HG03280 (cell line): ENCODE measurements around the gene NECAB2.

ENCODE experiments used
- ATAC-seq: cut with Tn5 transposase; IDR thresholded peaks from one replicate; pipeline ENCODE4 v1.9.1; 2021; ENCODE audit warnings: mild to moderate bottlenecking, moderate library complexity; ENCODE audit not compliant: unreplicated experiment

Gene NECAB2

DNA sequence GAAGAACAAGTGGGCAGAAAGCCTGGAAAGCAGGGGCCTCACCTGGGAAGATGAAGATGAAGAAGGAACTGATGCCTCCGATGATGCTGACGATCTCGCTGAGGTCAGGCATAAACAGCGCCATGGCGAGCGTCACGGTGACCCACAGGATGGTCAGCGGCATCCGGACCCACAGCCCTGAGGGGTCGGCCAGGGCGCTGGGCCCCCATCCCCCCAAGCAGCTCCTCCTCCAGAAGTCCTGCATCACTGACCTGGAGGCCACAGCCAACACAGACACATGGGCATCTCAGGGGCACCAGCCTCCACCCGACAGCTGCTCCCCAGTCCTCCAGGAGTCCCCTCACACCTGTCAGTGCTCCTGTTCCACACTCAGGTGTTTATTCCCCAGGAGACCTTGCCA is 48.4 kb downstream of the NECAB2 start:
- no peak for ATAC-seq

DNA sequence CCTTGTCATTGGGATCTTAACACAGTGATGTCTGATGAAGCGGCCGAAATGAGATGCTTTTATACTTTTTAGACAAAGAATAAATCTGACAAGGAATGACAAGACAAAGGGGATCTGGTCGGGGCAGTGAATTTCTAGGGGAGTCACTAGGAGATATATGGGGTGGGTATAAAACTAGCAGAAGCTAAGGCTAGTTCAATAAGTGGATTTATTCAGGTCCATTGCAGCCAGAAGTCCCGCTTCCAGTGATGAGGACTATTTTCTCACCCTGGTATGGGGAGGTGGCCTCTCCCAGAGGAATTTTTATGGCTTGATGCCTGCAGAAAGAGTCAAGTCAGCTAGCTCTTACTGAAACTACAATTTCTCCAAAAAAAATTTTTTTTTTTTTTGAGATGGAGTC is 50.7 kb downstream of the NECAB2 start:
- no peak for ATAC-seq

DNA sequence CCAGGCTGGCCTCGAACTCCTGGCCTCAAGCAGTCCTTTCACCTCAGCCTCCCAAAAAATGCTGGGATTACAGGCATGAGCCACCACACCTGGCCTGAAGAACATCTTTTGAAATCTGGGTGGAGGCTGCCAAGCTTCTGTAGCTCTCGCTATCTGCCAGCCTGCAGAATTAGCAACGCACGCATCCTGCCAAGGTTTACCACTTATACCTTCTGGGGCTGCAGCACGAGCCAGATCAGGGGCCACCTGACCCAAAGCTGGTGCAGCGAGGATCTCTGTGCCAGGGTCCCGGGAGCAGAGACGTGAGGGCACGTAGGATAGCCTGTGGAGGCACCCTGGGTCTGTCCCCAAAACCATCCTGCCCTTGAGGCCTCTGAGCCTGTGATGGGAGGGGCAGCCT is 52.3 kb downstream of the NECAB2 start:
- no peak for ATAC-seq

DNA sequence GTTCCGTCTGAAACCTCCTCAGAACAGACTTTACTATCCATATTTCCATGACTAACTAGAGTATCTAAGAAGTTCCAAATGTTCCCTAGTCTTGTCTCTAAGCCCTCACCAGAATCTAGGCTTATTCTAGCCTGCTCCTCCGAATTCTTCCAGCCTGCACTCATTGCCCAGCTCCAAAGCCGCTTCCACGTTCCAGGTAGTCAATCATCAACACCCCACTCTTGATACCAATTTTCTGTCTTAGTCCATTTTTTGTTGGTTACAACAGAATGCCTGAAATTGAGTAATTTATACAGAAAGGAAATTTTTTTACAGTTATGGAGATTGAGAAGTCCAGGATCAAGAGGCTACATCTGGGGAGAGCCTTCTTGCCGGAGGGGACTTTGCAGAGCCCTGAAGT is 53.4 kb downstream of the NECAB2 start:
- no peak for ATAC-seq

DNA sequence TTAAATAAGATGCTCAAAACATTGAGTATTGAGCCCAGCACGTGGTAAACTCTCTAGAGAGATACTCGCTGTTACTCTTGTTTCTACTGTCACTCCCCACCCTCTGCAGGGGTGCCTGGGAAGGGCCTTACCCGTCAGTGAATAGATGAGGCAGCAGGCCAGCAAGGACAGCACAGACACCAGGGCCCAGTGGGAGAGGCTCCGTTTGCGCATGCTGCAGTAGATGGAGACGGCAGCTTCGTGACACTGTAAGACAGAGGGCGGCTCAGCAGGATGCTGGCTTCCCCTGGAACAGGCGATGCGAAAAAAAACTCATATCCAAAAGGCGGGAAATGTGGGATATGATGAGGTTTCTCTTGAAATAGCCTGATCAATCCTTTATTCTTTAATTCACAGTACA is 54.6 kb downstream of the NECAB2 start:
- ATAC-seq, result no peak

DNA sequence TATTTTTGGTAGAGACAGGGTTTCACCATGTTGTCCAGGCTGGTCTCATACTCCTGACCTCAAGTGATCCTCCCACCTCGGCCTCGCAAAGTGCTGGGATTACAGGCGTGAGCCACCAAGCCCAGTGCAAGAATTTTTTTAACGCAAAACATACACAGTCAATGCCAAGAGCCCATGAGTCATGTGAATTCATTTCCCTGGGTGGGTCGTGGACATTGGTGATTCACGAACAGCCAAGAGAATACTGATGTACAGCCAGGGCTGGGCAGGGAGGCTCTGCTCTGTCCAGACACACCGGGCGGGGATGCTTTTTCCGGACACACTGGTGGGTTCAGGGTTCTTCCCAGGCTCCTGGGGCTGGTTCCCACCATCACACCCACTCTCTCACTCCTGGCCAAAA is 56.8 kb downstream of the NECAB2 start:
- ATAC-seq, result no peak

DNA sequence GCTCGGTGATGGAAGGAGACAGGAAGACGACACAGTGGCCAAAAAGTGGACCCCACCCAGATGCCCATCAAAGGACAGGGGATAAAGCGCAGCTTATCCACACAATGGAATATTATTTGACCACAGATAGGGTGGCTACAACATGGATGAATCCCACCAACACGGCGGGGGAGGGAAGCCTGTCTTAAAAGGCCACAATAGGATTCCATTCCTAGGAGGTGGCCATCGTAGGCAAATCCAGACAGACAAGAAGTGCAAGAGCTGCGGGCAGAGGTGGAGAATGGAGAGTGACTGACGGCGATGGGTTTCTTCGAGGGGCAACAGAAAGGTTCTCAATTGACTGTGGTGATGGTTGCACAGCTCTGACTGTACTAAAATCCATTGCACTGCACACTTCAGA is 58.6 kb downstream of the NECAB2 start:
- no peak for ATAC-seq

DNA sequence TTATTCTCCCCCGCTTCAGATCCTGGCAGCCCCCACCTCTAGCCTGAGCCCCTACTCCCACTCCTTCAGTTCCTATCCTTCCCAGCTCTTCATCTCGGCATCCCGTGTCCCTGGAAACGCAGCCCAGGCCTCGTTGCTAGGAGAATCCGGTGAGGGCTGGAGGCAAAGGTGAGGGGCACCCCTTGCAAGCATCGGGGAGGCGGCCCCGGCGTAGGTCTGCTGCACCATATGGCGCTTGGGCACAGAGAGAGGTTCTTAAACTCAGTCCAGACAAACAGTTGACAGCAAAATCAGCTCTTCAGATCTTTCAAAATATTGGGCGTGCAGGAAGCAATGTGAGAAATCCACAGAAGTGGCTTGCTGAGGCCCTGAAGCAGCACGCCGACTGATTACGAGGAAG is 59.6 kb downstream of the NECAB2 start:
- ATAC-seq, result no peak

DNA sequence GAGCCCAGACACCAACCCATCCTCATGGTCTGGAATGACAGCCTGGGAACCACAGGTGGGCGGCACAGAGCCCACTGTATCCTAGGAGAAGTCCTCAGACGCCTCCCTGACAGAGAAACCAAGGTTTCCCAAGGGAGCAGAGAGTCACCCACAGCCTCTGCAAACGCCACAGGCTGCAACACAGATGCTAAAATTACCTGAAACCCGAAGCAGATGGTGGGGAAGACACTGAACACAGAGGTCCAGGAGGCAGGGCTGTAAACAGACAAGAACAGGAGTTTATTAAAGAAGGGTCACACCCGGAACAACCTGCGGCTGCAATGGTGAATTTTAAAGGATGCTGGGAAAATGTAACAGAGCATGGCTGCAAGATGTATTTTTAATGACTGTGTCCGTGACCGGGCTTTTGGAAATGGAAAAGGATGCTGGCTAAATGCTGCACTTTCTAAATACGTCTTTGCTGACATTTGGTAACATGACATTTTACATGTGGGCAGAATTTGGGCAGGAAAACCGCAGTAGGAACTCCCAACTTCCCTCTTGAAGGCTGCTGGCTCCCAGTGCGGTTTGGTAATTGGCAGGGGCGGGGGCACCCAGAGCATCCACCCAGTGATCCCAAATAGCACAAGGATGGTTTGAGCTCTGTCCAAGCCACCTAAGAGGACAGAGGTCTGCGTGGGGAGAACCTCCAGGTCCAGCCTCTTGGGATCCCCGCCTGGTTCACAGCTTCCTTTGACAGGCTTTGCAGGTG is 61.4 kb downstream of the NECAB2 start:
- ATAC-seq, result no peak

DNA sequence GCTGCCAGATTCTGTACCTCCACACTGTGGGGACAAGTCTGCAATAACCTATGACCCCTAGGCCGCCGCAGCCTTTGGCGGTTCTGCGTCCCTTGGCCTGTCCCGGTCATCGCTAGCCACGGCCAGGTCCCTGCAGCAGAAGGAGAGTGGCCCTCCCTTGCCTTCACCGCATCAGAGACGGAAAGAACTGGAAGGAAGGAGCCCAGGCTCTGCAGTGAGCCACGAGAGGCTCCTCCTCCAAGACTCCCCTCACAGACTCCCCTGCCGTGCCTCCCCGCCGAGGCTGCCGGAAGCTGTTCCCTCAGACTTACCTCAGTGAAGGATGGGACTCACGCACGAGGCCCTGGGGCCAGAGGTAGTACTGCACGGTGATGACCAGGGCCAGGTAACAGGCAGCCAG is 63.5 kb downstream of the NECAB2 start:
- no peak for ATAC-seq

DNA sequence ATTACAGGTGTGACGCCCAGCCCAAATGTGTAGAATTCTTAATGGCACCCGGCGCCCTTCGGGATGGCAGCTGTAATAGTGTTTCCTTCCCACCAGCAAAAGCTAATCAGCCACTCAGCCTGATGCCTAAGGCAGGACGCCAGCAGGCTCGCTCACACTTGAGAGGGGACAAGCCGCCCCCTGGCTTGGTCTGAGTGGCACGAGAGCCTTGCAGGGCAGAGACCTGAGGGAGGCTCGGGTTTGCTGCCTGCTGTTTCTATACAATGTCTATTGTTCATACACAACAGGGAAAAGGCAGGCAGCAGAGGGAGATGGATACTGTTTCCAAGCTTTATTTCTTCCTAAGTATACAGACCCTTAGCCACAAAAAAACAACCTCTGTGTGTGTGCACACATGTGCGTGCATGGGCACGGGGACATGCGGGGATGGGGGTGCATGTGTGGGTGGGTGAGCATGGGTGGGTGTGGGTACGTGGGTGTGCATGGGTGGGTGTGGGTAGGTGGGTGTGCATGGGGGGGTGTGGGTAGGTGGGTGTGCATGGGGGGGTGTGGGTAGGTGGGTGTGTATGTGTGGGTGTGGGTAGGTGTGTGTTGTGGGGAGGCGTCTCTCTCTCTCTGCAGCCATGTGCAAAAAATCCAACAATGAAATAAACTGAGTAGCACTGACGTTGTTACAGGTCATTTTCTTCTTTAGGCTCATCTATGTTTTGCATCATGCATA is 64.6 kb downstream of the NECAB2 start:
- ATAC-seq, result no peak

DNA sequence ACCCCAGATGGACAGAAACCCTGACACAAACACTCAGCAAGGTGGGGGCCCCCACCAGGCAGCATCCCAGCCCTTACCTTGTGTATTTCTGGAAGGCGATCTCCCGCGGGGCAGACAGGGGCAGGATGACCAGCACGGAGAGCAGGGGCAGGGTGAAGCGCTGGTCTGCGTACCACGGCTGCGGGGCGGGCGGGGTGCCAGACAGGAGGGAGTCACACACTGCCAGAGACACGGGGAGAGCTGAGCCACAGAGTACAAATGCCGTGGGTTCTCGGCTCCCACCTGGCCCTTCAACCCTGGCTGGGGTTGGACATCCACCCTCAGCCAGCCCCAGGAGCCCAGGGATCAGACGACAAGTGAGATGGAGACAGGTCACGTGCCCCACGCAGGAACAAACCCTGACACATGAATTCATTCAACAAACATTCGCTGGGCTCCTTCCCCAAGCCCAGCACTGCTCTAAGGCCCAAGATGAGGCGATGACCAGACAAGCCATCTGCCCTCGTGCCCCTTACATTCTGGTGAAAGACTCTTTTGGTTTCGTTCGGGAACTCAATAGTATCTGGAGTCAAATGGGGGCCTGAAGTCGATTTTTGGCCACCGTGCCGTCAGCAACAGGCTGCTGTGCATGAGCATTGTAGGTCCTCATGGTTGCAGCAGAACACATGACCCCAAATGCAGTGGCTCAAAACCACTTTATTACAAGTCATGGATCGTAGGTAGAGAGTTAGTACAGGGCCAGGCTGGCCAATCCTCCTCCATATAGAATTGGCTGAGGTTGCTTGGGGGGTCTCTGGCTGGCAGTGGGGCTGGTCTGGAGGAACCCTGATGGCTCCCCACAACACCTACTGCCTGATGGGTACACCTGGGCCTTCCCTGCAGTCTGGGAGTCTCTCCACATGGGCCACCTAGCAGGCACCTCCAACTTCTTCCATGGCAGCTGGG is 65.5 kb downstream of the NECAB2 start:
- no peak for ATAC-seq

DNA sequence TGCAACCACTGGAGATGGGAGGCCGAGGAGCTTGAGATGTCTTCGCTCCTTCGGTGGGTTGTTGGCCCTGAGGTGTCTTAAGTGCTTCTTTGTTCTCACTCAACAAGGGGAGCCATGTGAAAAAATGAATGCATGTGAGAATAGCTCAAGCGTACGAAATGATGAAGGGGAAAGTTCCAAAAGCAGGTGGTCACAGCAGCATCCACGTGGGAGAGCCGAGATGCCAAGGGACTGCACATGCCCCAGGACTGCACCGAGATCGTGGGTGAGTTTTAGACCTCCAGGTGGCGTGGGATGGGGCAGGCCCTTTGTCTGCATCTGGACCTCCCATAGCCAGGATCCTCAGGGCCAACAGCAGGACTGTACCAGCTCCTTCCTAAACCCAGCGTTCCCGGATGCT is 66.5 kb downstream of the NECAB2 start:
- ATAC-seq, result no peak

DNA sequence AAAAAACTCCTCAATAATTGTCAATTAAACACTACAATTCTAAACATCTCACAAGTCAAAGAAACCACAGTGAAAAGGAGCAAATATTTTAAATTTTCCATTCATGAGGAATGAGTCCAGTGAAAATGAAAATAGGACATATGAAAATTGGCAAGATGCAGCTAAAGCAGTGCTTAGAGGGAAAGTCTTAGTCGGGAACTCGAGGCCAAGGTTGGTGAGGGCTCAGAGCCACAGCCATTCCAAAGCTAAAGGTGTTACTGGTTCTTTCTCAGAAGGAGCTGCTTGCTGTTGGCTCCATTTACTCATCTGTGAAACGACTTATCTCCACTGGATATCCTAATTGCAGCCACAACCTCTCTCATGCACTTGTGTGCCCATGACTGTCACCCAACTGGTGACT is 68.1 kb downstream of the NECAB2 start:
- no peak for ATAC-seq

DNA sequence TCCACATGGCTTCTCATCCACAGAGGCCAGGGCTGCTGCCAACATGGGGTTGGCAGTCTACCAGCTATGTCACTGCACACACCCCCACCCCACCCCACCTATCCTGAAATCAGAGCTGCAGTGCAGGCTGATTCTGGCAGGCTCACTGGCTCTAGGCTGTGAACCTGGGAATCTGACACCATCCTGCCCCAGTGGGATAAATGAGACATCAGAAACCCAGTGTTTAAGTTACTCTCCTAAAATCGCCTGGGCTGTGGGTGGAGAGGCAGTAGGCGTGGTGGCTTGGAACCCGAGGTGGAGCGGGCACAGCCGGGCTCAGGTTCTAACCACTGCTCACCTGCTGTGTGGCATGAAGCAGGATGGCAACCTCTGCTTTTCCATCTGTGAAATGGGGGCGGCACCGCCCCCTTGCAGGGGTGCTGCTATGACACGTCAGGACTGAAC is 69.0 kb downstream of the NECAB2 start:
- no peak for ATAC-seq

DNA sequence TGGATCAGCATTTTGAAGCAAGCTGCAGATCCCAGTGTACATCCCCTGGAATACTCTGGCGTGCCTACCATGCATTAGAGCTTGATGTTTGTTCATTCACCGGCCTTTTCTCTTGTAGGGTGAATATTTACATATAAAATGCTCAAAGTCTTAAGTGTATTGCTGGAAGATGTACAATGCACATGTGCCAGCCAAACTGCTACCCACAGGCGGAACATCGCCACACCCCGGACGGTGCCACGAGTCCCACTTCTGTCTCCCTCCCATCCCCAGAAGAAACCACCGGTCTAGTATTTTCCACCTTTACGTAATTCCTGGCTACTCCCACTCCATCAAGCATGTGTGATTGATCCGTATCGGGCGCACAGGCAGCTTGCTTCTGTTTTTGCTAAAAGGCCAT is 70.4 kb downstream of the NECAB2 start:
- ATAC-seq, result no peak

DNA sequence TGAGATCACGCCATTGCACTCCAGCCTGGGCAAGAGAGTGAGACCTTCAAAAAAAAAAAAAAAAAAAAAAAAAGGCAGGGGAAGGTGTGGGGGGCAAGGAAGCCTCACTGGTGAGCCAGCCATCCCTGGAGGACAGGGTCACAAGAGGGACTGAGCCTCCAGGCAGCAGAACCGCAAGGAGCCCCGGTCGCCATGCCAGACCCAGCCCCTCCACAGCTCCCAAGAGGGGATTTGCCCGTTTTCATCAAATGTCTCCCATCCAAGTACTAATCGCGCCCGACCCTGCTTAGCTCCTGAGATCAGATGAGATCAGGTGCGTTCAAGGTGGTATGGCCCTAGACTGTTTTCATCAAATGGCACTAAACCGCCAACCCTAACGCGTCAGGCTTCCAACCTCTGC is 71.7 kb downstream of the NECAB2 start:
- ATAC-seq, result no peak

DNA sequence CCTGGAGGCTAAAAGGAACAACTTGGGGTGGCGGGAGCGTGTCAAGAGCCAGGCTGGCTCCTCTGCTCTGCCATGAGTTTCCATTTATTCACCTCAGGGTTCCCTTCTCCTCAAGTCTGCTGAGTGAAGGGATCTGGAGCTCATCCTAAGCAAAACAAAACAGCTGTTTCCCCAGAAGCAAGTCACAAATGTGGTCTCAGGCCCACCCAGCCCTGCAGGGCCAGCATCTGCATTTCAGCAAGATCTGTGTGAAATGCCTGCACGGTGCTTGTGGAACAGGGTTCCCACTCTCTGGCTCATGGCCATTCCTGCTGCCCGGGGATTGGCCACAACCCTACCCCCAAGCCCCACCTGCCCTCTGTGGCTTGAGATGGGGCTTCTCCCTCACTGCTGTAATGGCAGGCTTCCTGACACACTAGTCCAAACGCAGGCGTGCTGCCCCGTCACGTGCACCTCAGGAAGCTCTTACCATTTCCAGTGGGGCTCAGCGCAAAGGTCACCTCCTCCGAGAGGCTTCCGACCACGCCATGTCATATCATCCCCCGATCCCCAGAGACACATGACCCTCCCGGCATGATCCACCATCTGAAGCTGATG is 72.3 kb downstream of the NECAB2 start:
- ATAC-seq, result no peak

DNA sequence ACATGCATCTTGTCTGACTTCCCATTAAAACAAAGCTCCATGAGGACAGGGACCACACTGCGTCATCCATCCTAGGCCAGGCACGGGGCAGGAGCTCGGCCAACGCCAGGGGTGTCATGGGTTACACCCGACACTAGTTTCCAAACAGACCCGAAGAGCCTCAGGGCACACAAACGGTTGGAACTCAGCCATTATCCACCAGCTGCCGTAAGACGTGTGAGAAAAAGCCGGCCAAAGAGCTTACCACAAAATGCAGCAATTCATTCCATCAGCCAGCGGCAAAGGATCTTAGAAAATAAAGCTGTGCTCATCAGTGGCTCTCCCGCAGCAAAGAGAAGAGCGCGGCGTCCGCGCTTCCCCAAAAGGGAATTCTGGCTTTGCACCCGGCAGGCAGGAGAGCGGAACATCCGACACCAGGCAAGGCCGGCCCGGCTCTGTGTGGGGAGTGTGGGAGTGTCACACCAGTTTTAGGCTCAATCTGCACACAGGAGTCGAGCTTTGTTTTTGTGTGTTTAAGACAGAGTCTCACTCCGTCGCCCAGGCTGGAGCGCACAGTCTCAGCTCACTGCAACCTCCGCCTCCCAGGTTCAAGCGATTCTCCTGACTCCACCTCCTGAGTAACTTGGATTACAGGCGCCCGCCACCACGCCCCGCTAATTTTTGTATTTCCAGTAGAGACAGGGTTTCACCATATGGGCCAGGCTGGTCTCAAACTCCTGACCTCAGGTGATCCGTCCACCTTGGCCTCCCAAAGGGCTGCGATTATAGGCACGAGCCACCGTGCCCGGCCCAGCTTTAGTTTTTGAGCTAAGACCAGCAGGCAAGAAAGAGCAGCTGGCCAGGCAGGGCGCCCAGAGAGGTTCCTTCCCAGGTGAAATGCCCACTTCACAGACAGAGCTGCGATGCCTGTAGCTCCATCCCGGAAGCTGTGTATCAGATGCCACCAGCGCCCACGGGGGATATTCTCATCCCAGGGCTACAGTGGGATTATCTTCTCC is 73.1 kb downstream of the NECAB2 start:
- no peak for ATAC-seq

DNA sequence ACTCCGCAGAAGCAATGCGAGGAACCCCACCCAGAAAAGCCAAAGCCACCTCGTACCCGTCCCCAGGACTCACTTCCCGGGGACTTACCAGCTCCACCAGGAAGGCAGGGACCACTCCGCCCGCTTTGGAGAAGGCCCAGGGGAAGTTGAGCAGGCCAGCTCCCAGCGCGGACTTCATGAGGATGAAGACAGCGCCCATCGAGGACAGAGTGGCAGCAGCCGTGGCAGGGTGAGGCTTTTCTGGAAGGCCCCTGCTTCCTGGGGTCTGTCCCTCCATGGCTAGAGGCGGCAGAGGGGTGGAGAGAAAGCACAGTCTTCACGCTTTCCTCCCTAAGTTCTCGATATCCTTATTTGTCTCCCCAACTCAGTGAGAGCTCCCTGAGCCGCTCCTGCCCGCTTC is 73.8 kb downstream of the NECAB2 start:
- no peak for ATAC-seq
